ENCODE measurements around the gene RNF103. TPM values are rescaled to one million over a fixed set of nuclear protein-coding genes. Genes with fewer than 3 reads are reported as not detected.
"Not testable (repeated sequence)": the region's sequence is repeated elsewhere in the genome, so short reads cannot be mapped to it uniquely, and the experiment has no call there.

Gene RNF103
- total and polyA plus RNA-seq, 7 donors, result 6.9 to 45.9 (median 22.5) TPM

DNA sequence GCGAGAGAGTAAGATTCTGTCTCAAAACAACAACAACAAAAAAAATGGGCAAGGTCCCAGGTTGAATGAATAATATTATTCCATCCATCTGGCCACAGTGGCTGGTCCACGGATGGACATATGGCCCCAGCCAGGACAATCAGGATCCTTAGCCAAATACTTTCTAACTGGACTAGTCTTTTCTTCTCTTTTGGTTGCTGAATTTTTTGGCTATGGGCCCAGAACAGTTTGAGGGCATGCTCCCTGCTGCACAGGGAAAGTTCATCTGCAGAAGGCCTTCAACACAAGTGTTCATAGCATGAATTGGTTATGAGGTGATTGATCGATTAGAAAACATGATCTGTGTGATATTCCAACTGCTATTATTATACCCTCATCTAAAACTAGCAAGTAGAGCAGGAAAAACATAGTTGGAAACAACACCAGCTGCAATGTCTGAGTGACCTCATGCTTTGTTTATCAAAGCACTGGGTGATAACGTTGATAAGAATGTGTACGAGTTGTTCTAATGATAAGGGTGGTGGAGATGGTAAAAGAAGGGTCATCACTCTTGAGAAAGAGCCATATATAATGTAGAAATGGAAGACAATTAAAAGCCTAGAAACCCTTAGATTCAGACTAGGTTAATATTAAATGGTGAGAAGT is 47.8 kb upstream of the RNF103 start:
- Histone ChIP-seq H3K4me3 (no peak overlapping the region), H3K4me1 (peaks cover 14% of the 10 kb centered on the region), H3K36me3 (ENCODE audit: insufficient read depth in 1 of 2, low read depth in 1 of 2) (no peaks in the 10 kb centered on the region), H3K9me3 (no peaks in the 10 kb centered on the region), H3K27me3 (ENCODE audit: insufficient read depth in 3 of 3, low read length in 2 of 3) (no peaks in the 10 kb centered on the region), H3K27ac (no peak overlapping the region)
- peak in 1 of 4 donors; percentile 75 for ATAC-seq
- TF ChIP-seq, protein P1, sequence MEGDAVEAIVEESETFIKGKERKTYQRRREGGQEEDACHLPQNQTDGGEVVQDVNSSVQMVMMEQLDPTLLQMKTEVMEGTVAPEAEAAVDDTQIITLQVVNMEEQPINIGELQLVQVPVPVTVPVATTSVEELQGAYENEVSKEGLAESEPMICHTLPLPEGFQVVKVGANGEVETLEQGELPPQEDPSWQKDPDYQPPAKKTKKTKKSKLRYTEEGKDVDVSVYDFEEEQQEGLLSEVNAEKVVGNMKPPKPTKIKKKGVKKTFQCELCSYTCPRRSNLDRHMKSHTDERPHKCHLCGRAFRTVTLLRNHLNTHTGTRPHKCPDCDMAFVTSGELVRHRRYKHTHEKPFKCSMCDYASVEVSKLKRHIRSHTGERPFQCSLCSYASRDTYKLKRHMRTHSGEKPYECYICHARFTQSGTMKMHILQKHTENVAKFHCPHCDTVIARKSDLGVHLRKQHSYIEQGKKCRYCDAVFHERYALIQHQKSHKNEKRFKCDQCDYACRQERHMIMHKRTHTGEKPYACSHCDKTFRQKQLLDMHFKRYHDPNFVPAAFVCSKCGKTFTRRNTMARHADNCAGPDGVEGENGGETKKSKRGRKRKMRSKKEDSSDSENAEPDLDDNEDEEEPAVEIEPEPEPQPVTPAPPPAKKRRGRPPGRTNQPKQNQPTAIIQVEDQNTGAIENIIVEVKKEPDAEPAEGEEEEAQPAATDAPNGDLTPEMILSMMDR (IDR thresholded peaks at IDR 0.05), result no peak
- intact Hi-C loops (cut with DNase I), result no loop called here
- DNase-seq, result no peak
- 34 to 37% (median 35%) methylated on average over 5 of the region's 5 CpGs for WGBS, 3 donors

DNA sequence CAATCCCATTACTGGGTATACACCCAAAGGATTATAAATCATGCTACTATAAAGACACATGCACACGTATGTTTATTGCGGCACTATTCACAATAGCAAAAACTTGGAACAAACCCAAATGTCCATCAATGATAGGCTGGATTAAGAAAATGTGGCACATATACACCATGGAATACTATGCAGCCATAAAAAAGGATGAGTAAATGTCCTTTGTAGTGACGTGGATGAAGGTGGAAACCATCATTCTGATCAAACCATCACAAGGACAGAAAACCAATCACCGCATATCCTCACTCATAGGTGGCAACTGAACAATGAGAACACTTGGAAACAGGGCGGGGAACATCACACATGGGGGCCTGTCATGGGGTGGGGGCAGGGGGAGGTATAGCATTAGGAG is 45.7 kb upstream of the RNF103 start:
- H3K36me3 ChIP-seq (ENCODE audit: insufficient read depth in 1 of 2, low read depth in 1 of 2); H3K27ac ChIP-seq; H3K27me3 ChIP-seq (ENCODE audit: insufficient read depth in 3 of 3, low read length in 2 of 3); DNase-seq; intact Hi-C loops (cut with DNase I); ATAC-seq; H3K4me3 ChIP-seq; H3K9me3 ChIP-seq: not testable (repeated sequence)
- WGBS, 3 donors, result 86 to 98% (median 87%) methylated on average over 5 of the region's 5 CpGs
- H3K4me1 ChIP-seq, result peaks cover 14% of the 10 kb centered on the region

DNA sequence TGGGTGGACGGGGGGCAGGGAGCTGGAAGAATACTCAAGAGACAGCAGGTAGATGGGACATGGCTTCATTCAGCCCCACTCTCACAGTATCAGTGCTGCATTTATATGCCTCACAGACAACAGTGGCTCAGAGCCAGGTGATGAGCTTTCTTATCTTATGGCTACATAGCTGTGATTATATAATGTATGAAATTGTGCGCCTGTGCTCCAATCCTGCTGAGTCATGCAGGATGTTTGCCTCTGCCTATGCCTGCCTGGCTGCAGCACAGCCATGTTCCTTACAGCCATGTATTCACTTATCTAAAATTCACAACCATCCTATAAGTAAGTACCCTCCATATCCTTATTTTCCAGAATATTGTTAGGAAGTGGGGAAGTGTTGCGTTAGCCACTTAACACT is 37.7 kb upstream of the RNF103 start:
- H3K4me3 ChIP-seq, result no peak overlapping the region
- H3K27me3 ChIP-seq (ENCODE audit: insufficient read depth in 3 of 3, low read length in 2 of 3), result no peaks in the 10 kb centered on the region
- no peak for DNase-seq
- TF ChIP-seq, protein P1 (IDR thresholded peaks at IDR 0.05), result no peak
- H3K36me3 ChIP-seq (ENCODE audit: insufficient read depth in 1 of 2, low read depth in 1 of 2), result no peaks in the 10 kb centered on the region
- H3K4me1 ChIP-seq, result no peaks in the 10 kb centered on the region
- ATAC-seq, result no peak
- no peaks in the 10 kb centered on the region for H3K9me3 ChIP-seq
- WGBS, 3 donors, result 89 to 97% (median 95%) methylated on average over 3 of the region's 3 CpGs
- no peak overlapping the region for H3K27ac ChIP-seq
- intact Hi-C loops (cut with DNase I), result no loop called here

DNA sequence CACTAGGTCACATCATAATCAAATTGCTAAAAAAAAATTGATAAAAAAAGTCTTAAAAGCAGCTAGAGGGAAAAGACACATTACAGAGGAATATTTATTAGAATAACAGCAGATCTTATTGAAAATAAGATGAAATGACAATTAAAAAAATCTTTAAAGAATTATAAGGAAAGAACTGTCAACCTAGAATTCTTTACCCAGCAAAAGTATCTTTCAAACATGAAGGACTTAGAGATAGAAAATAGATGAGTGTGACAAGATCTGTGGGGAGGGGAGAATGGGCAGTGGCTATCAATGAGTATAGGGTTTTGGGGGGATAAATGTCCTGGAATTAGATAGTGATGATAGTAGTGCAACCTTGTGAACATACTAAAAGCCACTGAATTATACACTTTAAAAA is 26.5 kb upstream of the RNF103 start:
- TF ChIP-seq, protein P1 (IDR thresholded peaks at IDR 0.05), result no peak
- intact Hi-C loops (cut with DNase I), result no loop called here
- no peak for ATAC-seq
- no peaks in the 10 kb centered on the region for H3K4me1 ChIP-seq
- H3K27ac ChIP-seq, result no peak overlapping the region
- H3K9me3 ChIP-seq, result peaks cover 12% of the 10 kb centered on the region
- H3K27me3 ChIP-seq (ENCODE audit: insufficient read depth in 3 of 3, low read length in 2 of 3), result no peaks in the 10 kb centered on the region
- no peak for DNase-seq
- no peak overlapping the region for H3K4me3 ChIP-seq
- no peaks in the 10 kb centered on the region for H3K36me3 ChIP-seq (ENCODE audit: insufficient read depth in 1 of 2, low read depth in 1 of 2)

DNA sequence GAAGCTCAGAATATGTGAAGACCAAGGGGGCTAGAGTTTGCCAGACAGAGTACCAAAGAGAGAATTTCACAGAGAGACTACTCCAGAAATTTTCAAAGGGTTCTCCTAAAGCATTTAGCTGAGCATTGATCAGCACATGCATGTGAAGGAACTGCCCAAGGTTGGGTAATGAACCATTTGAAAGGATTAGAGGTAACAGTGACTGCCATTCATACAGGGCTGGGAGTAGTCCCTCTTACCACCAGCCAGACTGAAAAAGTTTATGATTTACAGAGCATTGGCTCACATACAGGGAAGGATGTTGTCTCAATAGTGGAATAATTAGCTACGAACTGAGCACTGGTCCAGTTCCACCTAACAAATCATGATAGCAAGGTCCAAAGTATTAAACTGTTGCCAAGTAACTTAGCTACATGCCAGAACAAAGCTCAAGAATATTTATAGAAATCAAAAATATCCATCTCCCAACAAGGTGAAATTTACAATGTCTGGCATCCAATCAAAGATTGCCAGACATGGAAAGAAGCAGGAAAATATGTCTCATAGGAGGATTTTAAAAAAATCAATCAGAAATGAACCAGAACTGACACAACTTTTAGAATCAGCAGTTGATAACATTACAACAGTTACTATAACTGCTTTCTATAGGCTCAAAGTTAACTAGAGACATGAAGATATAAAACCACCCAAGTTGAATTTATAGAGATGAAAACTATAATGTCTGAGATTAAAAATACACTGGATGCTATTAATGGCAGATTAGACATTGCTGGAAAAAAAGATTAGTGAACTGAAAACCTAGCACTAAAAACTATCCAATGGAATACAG is 25.7 kb upstream of the RNF103 start:
- Histone ChIP-seq H3K27me3 (ENCODE audit: insufficient read depth in 3 of 3, low read length in 2 of 3) (no peaks in the 10 kb centered on the region), H3K27ac (no peak overlapping the region), H3K4me1 (no peaks in the 10 kb centered on the region), H3K4me3 (no peak overlapping the region), H3K9me3 (peaks cover 12% of the 10 kb centered on the region), H3K36me3 (ENCODE audit: insufficient read depth in 1 of 2, low read depth in 1 of 2) (no peaks in the 10 kb centered on the region)
- intact Hi-C loops (cut with DNase I), result no loop called here
- no peak for DNase-seq
- WGBS, 3 donors, result 40 to 56% (median 43%) methylated on average over 1 of the region's 1 CpG
- ATAC-seq, result no peak
- TF ChIP-seq, protein P1 (IDR thresholded peaks at IDR 0.05), result no peak
